ENCODE results near the gene CAMK2A. TPM values are rescaled to one million over a fixed set of nuclear protein-coding genes. Genes with fewer than 3 reads are reported as not detected.

Gene CAMK2A
- total RNA-seq, 2 experiments from 2014 or later: not detected

DNA sequence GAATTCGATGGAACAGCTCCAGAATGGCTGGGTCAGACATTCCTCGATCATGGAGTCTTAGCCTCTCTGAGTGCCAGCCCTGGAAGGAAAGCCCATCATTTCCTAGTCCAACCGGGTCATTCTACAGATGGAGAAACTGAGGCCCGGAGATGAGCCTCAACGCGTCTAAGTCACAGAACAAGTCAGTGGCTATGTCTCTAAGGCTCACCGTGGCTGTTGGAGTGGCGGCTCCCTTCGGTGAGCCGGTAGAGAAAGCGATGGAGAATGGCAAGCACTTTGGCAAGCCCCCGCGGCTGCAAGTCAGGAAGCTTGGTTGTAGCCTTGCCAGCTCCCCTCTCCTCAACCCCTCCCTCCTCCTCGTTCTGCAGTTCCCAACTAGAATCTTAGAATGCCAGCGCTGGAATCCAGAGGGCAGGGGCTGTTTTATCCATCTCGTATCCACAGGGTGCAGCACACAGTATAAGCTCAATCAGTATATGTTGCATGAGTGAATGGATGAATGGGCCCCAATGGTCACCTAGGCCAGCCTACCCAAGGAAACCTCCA, 13.6 kb upstream of the CAMK2A start:
- no TSS peak for BruUV-seq (replicated peaks)
- no peaks in the 10 kb centered on the region for H3K4me1 ChIP-seq (ENCODE audit: insufficient read depth, low read length, poor library complexity, severe bottlenecking)
- no peak overlapping the region for H2AFZ ChIP-seq (ENCODE audit: low read length)
- CTCF ChIA-PET (ENCODE audit: unreplicated experiment): no interaction called here
- DNase-seq (ENCODE audit: low spot score): no peak
- intact Hi-C loops (cut with micrococcal nuclease; ENCODE audit: unreplicated experiment): no loop called here
- H4K20me1 ChIP-seq (ENCODE audit: insufficient read depth, low read length): no peaks in the 10 kb centered on the region
- H3K4me3 ChIP-seq (ENCODE audit: low read depth, low read length, poor library complexity, severe bottlenecking): no peak overlapping the region
- H3K4me2 ChIP-seq (ENCODE audit: low read length): no peak overlapping the region
- no peaks in the 10 kb centered on the region for H3K36me3 ChIP-seq (ENCODE audit: insufficient read depth, low read length)
- no peak for TF ChIP-seq EZH2phosphoT487 (IDR thresholded peaks at IDR 0.05; ENCODE audit: borderline replicate concordance, low read depth, low read length)
- TF ChIP-seq, protein P1, sequence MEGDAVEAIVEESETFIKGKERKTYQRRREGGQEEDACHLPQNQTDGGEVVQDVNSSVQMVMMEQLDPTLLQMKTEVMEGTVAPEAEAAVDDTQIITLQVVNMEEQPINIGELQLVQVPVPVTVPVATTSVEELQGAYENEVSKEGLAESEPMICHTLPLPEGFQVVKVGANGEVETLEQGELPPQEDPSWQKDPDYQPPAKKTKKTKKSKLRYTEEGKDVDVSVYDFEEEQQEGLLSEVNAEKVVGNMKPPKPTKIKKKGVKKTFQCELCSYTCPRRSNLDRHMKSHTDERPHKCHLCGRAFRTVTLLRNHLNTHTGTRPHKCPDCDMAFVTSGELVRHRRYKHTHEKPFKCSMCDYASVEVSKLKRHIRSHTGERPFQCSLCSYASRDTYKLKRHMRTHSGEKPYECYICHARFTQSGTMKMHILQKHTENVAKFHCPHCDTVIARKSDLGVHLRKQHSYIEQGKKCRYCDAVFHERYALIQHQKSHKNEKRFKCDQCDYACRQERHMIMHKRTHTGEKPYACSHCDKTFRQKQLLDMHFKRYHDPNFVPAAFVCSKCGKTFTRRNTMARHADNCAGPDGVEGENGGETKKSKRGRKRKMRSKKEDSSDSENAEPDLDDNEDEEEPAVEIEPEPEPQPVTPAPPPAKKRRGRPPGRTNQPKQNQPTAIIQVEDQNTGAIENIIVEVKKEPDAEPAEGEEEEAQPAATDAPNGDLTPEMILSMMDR (conservative IDR thresholded peaks at IDR 0.05; ENCODE audit: low read length): no peak
- POLR2A ChIA-PET: no interaction called here
- H3K27ac ChIP-seq (ENCODE audit: low read depth, low read length, poor library complexity, severe bottlenecking): no peak overlapping the region
- H3K9me2 ChIP-seq (ENCODE audit: insufficient read depth, low read length): no peaks in the 10 kb centered on the region
- H3K9me3 ChIP-seq (ENCODE audit: low read length): no peaks in the 10 kb centered on the region
- H3K79me2 ChIP-seq (ENCODE audit: insufficient read depth, low read depth, low read length): no peaks in the 10 kb centered on the region

DNA sequence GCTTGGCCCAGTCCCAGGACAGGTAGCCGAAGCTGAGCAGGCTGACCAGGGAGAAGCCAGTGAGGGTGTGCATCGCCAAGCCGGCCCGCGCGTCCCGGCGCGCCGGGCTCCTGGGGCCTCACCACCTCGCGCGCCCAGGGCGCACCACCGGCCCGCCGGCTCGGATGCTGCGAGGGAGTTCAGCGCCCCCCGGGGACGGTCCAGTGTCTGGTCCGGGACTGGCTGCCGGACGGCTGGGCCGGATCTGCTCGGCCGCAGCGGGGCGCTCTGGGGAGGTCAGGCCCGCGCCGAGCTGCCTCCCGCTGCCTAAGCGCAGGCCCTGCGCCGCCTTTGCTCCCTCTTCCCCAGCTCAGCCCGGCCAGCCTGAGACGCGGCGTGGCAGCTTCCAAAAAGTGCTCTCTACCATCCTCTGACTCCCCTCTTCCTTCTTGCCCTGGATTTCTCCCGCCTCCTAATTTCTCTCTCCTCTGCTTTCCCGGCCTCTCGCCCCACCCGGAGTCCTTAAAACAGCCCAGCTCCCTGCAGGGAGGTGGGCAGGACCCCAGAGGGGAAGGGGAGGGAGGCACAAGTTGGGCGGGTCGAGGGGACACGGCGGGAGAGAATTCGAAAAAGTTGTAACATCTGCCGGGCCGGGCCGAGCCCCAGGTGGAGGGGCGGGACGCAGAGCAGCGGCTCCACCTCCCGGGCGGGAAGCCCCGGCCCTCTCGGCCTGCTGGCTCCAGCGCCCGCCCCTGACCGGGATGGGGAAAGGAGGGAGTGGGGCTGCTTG, 12.9 kb upstream of the CAMK2A start, which contains the start of gene ARSI:
TSS of gene ARSI (minus strand) at position 605 of the 769 bp plus-strand sequence. CDS start at position 73, 532 bp downstream.
- Histone ChIP-seq H3K4me2 (ENCODE audit: low read length) (no peak within 1 kb of the TSS), H3K9me3 (ENCODE audit: low read length) (no peaks in the 10 kb centered on the region), H3K36me3 (ENCODE audit: insufficient read depth, low read length) (no peaks in the 10 kb centered on the region), H3K4me3 (ENCODE audit: low read depth, low read length, poor library complexity, severe bottlenecking) (no peak within 1 kb of the TSS), H3K9me2 (ENCODE audit: insufficient read depth, low read length) (no peaks in the 10 kb centered on the region), H4K20me1 (ENCODE audit: insufficient read depth, low read length) (no peaks in the 10 kb centered on the region), H2AFZ (ENCODE audit: low read length) (no peak within 1 kb of the TSS), H3K4me1 (ENCODE audit: insufficient read depth, low read length, poor library complexity, severe bottlenecking) (no peaks in the 10 kb centered on the region), H3K27ac (ENCODE audit: low read depth, low read length, poor library complexity, severe bottlenecking) (no peak within 1 kb of the TSS), H3K79me2 (ENCODE audit: insufficient read depth, low read depth, low read length) (no peaks in the 10 kb centered on the region)
- TF ChIP-seq, protein P1 (conservative IDR thresholded peaks at IDR 0.05; ENCODE audit: low read length): no peak
- no peak for TF ChIP-seq EZH2phosphoT487 (IDR thresholded peaks at IDR 0.05; ENCODE audit: borderline replicate concordance, low read depth, low read length)
- BruUV-seq (replicated peaks): no TSS peak
- no peak for DNase-seq (ENCODE audit: low spot score)
- intact Hi-C loops (cut with micrococcal nuclease; ENCODE audit: unreplicated experiment): no loop called here
- CTCF ChIA-PET (ENCODE audit: unreplicated experiment): no interaction called here
- POLR2A ChIA-PET: no interaction called here

DNA sequence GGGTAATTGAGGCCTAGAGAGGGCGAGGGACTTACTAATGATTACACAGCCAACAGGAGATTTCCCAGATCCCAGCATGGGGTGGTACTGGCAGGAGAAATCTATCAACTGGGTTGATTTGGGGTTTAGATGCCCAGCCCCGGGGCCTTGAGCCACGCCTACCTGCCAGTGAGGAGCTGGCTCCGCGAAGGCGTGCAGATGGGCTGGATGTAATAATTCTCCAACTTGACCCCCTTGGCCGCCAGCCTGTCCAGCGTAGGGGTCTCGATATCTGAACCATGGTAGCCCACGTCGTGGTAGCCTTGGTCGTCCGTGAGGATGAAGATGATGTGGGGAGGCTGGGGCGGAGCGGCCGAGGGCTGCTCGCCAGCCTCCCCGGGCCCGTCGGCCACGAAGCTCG, 12.3 kb upstream of the CAMK2A start:
- Histone ChIP-seq H3K4me1 (ENCODE audit: insufficient read depth, low read length, poor library complexity, severe bottlenecking) (no peaks in the 10 kb centered on the region), H3K4me2 (ENCODE audit: low read length) (no peak overlapping the region), H3K9me2 (ENCODE audit: insufficient read depth, low read length) (no peaks in the 10 kb centered on the region), H3K36me3 (ENCODE audit: insufficient read depth, low read length) (no peaks in the 10 kb centered on the region), H4K20me1 (ENCODE audit: insufficient read depth, low read length) (no peaks in the 10 kb centered on the region), H3K27ac (ENCODE audit: low read depth, low read length, poor library complexity, severe bottlenecking) (no peak overlapping the region), H3K4me3 (ENCODE audit: low read depth, low read length, poor library complexity, severe bottlenecking) (no peak overlapping the region), H3K79me2 (ENCODE audit: insufficient read depth, low read depth, low read length) (no peaks in the 10 kb centered on the region), H3K9me3 (ENCODE audit: low read length) (no peaks in the 10 kb centered on the region), H2AFZ (ENCODE audit: low read length) (no peak overlapping the region)
- CTCF ChIA-PET (ENCODE audit: unreplicated experiment): no interaction called here
- POLR2A ChIA-PET: no interaction called here
- TF ChIP-seq EZH2phosphoT487 (IDR thresholded peaks at IDR 0.05; ENCODE audit: borderline replicate concordance, low read depth, low read length): no peak
- TF ChIP-seq, protein P1 (conservative IDR thresholded peaks at IDR 0.05; ENCODE audit: low read length): no peak
- no peak for DNase-seq (ENCODE audit: low spot score)
- no TSS peak for BruUV-seq (replicated peaks)
- intact Hi-C loops (cut with micrococcal nuclease; ENCODE audit: unreplicated experiment): no loop called here
